GM11168 (cell line): ENCODE measurements around the gene PNPLA5.

Experiments used
- in situ Hi-C: fragments of 300-500 bp; cut with MboI; formaldehyde crosslinking; loops from one replicate; pipeline ENCODE4 v1.12.0; 2022; ENCODE audit warnings: low sequenced_read_pairs; ENCODE audit not compliant: unreplicated experiment

Gene PNPLA5

DNA sequence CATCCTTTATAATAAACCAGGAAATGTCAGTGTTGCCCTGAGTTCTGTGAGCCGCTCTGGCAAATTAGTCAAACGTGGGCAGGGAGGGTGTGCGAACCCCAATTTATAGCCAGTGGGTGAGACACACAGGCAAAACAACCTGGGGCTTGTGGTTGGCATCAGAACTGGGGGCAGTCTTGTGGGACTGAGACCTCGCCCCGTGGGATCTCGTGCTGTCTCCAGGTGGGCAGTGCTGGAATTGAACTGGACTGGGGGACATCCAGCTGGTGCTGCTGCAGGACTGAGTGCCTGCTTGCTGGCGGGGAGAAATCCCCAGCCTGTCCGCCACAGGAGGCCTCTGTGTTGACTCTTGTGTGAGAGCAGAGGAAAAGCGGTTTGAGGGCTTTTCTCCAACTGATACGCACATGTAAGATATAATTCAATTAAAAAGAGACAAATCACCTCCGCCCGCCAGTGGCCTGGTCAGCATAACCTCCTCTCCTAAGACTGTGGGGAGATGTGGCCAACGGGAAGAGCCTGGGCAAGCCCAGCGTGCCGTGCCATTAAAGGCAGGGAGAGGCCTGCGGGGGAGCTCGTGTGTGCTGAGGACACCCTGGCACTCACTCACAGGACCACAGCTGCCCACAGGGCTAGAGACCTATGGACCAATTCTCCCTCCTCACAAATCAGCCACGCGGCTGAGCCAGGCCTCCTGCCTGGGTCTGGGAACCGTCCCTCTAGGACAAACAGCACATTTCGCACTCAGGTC, 47.9 kb downstream of the PNPLA5 start:
- in situ Hi-C loops, result no loop called here

DNA sequence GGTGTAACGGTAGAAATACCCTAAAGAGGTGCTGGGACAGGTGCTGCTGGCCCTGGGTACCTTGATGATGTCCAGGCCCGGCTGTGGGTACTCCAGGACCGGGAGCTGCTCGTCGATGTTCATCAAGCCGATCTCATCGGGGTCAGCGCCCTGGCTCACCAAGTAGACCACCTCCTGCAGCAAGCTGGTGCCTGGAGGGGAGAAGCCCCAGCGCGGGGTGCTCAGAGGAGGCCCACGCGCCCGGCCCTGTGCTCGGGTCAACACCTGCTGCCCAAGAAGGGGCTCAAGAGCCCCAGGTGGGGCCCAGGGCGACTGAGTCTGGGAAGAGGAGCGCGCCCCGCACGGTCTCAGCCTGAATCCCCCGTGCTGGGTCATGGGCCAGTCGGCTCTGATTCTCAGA, 50.1 kb downstream of the PNPLA5 start:
- in situ Hi-C loops, result no loop called here

DNA sequence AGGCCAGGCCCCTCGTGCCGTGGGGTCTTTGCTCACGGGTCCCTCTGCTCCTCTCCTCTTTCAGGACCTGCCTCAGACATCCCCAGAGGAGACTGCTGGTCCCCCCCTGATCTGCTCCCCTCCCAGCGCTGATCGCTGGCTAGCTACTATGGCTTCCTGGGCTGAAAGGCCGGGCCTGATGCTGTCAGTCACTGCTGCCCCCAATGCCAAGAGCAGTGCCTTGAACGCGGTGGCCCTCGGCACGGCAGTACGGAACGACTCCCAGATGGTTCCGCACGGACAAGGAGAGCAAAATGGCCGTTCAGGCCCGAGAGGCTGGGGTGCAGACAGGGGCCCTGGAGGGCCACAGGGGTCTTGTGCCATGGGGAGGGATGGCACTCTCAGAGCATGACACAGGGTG, 51.0 kb downstream of the PNPLA5 start:
- in situ Hi-C loops, result no loop called here

DNA sequence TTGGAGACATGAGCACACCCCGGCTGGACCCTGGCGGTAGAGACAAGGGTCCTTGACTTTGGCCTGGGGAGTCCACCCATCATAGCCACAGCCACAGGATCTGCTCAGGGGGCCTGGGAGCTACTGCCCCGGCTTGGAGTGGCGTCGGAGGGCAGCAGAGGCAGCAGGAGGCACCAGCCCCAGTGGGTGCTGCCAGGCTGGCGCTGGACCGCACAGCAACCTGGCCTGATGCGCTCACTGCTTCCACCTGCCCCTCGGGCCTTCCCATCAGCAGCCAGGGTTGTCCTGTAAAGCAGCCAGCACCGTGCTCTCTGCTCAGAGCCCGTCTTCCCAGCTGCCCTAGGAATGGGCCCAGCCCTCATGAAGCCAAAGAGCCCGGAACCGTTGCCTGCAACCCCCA, 51.4 kb downstream of the PNPLA5 start:
- in situ Hi-C loops, result no loop called here

DNA sequence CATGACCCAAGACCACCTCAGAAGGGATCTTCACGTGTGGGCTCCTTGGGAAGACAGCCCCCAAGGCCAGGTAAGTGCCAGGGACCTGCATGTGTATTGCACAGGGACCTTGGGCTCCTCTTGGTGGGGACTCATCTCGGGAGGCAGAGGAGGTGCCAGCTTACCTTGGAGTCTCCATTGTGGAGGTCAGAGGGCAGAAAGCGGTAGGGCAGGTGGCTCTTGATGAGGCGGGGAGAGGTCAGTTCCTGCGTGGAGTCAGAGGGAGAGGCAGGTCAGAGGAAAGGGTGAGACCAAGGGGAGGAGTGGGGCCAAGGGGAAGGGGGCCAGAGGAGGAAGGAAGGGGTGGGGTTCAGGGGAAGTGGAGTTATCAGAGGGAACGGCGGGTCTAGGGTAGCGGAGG, 52.0 kb downstream of the PNPLA5 start:
- in situ Hi-C loops, result no loop called here

DNA sequence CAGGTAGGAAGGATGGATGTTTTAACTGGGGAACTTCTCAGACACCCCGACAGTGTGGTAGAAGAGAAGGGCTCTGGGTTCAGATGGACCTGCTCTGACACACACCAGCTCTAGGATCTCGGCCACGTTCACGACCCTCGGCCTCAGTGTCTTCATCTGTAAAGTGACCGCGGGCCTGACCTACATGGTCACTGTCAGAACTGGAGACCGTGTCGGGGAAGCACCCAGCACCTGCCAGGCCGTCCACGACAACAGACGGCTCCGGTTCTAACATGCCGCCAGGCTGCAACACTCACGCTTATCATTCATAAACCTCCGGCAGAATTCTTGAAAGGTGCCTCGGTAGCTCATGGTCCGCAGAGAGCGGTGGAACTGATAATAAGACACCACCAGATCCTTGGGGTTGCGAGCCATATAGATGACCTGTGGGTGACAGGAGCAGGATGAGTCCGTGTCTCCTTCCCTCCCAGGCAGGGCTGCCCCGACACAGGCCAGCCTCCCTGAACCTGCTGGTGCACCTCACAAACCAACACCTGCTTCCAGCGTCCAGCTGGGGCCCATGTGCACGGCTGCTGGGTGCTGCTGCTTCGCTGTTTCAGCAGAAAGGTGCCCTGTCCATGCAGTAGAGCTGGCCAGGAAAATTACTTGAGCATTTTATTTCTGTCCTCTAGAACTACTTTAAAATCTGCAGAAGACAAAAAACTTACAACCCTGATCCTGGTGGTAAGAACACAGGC, 53.1 kb downstream of the PNPLA5 start:
- in situ Hi-C loops, result no loop called here

DNA sequence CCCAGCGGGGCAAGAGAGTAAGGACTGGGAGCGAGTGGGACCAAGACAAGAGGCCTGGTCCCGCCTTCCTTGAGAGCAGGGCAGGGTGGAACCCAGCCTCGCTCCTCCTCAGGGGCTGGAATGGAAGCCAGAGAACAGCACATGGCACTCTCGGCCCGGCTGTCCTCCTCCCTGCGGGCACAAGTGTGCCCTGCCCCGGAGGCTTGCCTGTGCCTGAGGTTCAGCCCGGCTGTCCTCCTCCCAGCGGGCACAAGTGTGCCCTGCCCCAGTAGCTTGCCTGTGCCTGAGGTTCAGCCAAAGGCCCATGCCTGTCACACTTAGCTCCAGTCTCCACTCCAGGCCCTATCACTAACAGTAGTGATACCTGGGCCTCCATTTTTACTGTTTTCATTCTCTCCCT, 53.7 kb downstream of the PNPLA5 start:
- in situ Hi-C loops, result no loop called here

DNA sequence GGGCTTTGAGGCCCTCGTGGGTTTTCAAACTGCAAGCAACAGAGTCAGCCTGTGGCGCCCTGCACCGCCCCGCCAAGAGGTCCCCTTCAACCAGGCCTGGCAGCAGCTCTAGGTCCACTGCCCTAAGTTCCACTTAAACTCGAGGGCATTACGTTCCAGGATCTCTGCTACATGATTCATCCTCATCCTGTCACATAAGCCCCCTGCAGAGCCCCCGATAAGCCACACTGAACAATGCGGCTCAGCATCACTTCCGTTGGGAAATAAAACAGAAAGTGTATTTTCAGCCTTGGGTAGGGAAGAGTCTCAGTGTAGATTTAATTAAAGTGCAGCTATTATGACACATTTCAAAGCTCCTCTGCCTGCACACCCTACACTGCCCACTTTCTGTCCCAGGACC, 54.1 kb downstream of the PNPLA5 start:
- in situ Hi-C loops, result no loop called here

DNA sequence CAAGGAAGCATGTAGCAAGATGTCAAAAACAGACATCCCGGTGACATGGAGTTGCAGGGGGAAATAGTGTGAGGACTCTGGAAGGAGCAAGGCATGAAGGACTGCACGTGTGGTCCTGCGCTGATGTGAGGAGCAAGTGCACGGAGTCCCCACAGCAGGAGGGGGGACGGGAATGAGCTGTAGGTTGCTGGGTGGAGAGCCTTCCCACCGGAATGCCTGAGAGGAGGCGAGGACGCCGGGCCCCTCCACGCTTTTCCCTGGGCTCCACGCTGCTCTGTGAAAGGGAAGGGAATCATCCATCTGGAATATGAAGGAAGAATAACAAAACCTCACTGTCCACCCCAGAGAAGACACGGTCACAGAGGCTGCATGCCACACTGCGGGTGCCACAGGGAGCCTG, 56.1 kb downstream of the PNPLA5 start:
- in situ Hi-C loops, result no loop called here

DNA sequence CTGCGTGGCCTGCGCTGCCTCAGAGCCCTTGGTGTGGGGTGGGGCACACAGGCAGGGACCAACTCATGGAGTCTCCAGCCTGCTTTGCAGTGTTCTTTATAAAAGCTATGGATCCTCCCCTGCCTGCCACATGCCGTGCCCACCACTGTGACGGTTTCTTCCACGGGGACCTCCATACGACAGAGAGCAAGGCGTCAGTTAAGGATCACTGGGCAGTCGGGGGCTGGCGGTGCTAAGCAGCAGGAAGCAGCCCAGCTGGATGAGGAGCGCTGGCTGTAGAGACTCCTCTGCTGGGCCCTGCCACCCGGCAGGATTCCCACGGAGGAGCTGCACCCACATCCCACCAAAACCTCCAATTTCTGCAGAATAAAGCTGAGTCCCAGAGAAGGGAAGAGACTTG, 56.6 kb downstream of the PNPLA5 start:
- in situ Hi-C loops, result no loop called here

DNA sequence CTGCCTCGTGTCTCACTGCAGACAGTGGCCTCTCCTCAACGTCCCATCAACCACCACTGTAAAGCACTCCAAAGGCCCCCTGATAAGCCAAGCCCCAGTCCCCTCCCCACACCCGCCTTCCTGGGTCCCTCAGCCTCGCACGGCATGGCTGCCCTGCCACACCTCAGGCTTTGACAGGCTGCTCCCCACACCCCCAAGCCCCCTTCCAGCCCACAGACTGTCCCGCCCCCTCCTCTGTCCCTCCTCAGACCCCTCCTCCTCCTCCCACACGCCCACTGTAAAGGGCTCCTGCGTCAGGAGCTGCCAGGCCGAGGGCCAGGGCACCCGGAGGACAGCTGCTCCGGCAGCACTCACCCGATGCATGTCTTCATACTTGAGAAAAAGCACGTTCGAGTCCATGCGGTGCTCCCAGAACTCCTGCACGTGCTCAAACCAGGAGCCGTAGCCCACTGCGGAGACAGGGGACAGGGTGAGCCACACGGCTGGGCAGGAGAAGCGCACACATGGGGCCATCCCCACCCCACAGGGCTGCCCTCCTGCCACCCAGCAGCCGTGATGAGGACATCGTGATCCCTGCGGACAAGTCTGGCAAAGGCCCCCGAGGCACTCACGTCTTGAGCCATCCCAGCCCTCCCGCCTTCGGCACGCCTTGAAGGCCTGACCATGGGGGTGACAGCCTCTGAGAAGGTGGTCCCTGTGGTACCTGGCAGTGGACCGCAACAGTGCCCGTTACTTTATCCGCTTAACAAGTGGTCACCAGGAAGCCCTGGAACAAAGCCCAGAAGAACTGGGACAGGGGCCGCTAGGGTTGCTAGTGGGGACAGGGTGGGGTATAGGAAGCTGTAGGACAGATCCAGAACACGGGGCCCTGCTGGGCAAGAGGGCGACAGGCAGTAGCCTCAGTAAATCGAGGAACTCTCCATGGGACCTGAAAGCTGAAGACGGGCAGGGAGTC, 58.2 kb downstream of the PNPLA5 start:
- in situ Hi-C loops, result no loop called here

DNA sequence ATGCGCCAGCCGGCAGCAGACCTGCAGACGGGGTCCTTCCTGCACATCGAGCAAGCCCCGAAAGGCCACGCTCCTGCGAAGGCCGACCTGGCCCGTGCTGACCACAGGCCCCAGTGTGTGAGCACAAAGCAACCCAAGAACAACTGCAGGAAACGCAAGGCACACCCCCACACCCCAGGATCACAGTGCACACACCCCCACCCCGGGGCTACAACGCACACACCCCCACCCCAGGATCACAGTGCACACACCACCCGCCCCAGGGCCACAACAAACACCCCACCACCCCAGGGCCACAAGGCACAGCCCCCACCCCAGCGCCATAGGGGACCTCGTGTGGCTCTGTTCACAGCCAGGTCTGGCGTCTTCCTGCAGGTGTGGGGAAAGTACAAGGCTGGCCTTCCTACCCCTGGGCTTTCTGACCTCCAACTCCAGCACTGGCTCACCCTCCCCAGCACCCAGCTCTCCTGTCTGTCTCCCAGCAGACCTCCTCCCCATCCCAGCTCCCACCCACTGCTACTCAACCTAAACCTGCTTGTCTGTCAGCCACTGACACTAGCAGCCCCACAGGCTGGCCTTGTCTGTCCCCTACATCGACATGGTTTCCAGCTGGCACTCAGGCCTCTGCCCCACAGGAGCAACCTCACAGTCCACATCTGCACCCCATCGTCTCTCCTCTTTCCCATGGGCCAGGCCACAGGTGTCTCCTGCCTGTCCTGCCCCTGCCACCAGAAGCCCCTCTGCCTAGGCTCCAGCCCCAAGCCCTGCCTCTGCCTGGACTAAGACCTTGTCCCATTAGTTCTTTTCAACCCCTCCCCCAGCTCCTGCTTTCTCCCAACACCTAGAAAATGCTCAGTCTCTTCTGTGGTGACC, 59.2 kb downstream of the PNPLA5 start:
- in situ Hi-C loops, result no loop called here

DNA sequence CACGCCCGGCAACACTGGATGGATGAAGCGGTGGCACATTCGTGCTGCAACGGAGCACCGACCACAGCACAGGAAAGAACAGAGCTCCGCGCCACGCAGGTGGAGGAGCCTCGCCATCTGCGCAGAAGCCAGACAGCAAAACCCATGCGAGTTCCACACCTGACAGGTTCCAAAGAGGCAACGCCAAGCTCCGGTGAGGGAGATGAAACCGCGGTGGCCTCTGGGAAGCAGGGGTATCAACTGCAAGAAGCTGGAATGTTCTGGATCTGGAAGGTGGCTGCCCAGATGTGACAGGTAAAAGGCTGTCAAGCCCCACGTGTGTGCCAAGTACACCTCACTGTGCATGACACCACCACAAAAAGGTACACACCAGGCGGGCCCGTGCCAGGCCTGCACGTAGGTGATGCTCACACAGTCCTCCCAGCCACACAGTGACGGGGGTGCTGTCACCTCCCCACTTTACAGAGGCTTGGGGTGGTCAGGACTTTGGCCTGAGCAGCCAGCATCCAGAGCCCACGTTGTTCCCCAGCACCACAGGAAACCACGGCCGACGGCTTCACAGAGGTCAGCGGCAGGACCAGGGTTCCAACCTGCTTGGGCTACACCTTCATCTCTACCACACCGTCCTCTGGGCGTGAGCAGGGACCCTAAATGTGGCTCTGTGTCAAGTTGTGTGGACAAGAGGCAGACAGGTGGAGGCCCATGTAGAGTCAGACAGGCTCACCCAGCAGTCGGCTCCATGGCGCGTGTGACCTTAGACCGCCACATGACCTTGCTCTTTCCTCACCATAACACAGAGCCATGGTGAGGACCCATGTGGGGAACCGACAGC, 60.0 kb downstream of the PNPLA5 start:
- in situ Hi-C loops, result no loop called here

DNA sequence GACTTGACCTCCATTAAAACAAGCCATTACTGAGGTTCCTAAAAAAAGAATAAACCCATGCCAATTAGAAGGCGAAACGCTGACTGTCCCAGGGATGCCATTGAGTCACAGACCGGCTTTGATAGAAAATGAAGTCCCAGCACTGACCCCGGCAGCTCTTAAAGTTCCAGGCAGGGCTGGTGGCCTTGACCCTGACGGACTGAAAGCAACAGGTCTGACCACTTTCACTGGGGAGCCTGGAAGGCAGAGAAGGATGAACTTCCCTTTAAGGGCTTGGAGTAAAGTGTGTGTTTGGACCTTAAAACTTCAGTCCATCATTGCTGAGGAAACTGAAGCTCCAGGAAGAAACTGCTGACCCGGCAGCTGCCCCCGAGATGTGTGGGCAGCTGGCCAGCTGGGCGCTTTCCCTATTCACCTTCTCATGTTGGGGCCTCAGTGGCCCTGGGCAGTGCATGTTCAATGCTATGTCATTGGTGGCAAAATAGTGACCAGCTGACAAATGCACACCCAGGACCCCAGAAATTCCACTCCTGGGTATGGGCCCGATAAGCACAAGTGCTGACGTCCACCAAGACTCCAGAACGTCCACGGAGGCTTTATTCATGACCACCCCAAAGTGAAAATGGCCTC, 60.8 kb downstream of the PNPLA5 start:
- in situ Hi-C loops, result no loop called here

DNA sequence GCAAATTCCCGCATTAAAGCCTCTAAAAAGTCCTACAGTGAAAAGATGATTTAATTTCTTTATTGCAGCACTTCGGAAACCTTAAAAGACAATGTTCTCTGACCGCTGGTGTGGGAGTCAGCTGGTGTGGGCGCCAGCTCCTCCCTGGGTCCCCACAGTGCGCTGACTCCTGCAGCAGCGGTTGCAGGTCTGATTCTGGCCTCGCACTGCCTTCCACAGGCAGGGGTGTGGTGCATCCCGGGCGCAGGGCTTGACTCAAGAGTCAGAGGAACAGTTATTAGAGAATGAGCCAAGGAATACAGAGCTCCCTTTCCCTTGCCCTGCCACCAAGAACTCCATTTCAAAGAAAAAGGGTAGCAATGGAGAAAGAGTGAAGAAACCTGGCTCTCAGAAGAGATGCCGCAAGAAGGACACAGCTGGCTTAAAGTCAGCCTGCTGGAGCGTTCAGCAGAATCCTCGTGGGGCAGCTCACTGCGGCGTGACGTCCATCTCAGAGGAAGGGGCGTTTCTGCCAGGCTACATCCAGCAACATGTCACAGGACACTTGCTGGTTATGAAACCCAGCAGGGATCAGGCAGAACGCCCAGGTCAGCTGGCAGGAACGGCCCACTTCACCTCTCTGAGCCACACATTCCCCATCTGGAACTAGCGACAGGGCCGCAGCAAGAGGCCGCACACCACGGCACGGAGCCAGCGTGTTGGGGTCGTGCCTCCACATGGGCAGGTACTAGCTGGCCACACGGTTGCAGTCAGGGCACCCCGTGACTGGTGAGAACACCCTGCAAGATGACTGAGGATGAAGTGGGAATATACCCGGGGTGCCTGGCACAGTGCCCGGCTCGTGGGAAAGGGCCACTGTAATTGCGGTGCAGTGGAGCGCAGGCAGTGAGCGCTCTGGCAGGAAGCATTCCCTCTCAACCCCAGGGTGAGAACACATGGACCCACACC, 61.6 kb downstream of the PNPLA5 start:
- in situ Hi-C loops, result no loop called here
